Activated CD8-positive, alpha-beta T cell treated with anti-CD3 and anti-CD28 coated beads, Interleukin-2, amount 10 ng/mL, durations not matched to agents 7 days and 5 days (primary cell): ENCODE measurements around the gene DAAM1. TPM values are rescaled to one million over a fixed set of nuclear protein-coding genes. Genes with fewer than 3 reads are reported as not detected.
A peak's percentile ranks its signal among the peaks of the same experiment; 100 is the strongest.

Experiments used
- ATAC-seq: fragments of 150-1000 bp; cut with Tn5 transposase; one replicate; pipeline ENCODE4 v1.10.0; 2021; ENCODE audit warnings: moderate library complexity
- CTCF ChIA-PET: fragments of 350-600 bp; sonication (Branson Sonifier 250); formaldehyde crosslinking; loops from one replicate; lab custom pipeline; 2021; ENCODE audit warnings: antibody characterized with exemption; lab: Charles Lee
- POLR2A ChIA-PET: fragments of 350-600 bp; sonication (Branson Sonifier 250); formaldehyde crosslinking; loops from one replicate; lab custom pipeline; 2021; ENCODE audit warnings: antibody characterized with exemption; lab: Charles Lee
- DNase-seq: peaks from one replicate; pipeline ENCODE4 v3.0.0-alpha.2; 2020
- H3K27ac Mint-ChIP-seq: one replicate; pipeline ENCODE4 v1.8.0; 2021; ENCODE audit warnings: mild to moderate bottlenecking, mixed read lengths
- H3K27me3 Mint-ChIP-seq: one replicate; pipeline ENCODE4 v1.8.0; 2021; ENCODE audit warnings: low read depth, mixed read lengths
- H3K36me3 Mint-ChIP-seq: one replicate; pipeline ENCODE4 v1.8.0; 2021; ENCODE audit warnings: low read depth, mixed read lengths
- H3K4me1 Mint-ChIP-seq: one replicate; pipeline ENCODE4 v1.8.0; 2021; ENCODE audit warnings: low read depth, mixed read lengths
- H3K4me3 Mint-ChIP-seq: one replicate; pipeline ENCODE4 v1.8.0; 2021; ENCODE audit warnings: mild to moderate bottlenecking, mixed read lengths
- H3K9me3 Mint-ChIP-seq: one replicate; pipeline ENCODE4 v1.8.0; 2022; ENCODE audit warnings: mixed read lengths; ENCODE audit not compliant: insufficient read depth
- total RNA-seq, 2 experiments: library from RNA; stranded (reverse); gene quantifications; one replicate each; pipeline ENCODE4 v1.2.3, GENCODE V29; 2021

DAAM1 gene
- 10 to 100 TPM; 20.4 to 24.9 TPM for total RNA-seq

GRCh38 chr14:59188461-59189090 lies at the start of gene DAAM1:
Gene DAAM1 (plus strand): TSS chr14:59188667. CDS start chr14:59263478, 74,811 bp downstream.
- ATAC-seq (peak; percentile 95), DNase-seq (peak; percentile 98)
- CTCF ChIA-PET, result interaction anchor here (0.8 to 1.9 kb wide), 6 partner anchors 11 to 295 kb away, joined by 3 to 7 read pairs (median 4); partner anchors contain the start of genes JKAMP and L3HYPDH
- peak within 1 kb of the TSS; percentile 84 for H3K27ac Mint-ChIP-seq
- H3K27me3 Mint-ChIP-seq, result peaks cover 25% of the 10 kb centered on the region
- no peaks in the 10 kb centered on the region for H3K36me3 Mint-ChIP-seq
- peaks cover 27% of the 10 kb centered on the region for H3K4me1 Mint-ChIP-seq
- peak within 1 kb of the TSS; percentile 94 for H3K4me3 Mint-ChIP-seq
- H3K9me3 Mint-ChIP-seq, result no peaks in the 10 kb centered on the region
- POLR2A ChIA-PET, result interaction anchor here (1.0 to 2.7 kb wide), 4 partner anchors 11 to 761 kb away, joined by 4 to 7 read pairs (median 4); partner anchors contain the start of genes JKAMP, KIAA0586, L3HYPDH and TIMM9

- POLR2A ChIA-PET, result interaction anchor here (1.0 kb wide), 1 partner anchor 304 kb away, joined by 3 read pairs; no protein-coding TSS in a partner anchor
Observed at GRCh38 chr14:59139324-59139723, 49.1 kb upstream of the DAAM1 start.

GRCh38 chr14:59140106-59140843 lies 48.2 kb upstream of the DAAM1 start:
- H3K4me1 Mint-ChIP-seq, result no peaks in the 10 kb centered on the region
- no peaks in the 10 kb centered on the region for H3K9me3 Mint-ChIP-seq
- ATAC-seq, result no peak
- no peak overlapping the region for H3K27ac Mint-ChIP-seq
- POLR2A ChIA-PET, result interaction anchor here (1.0 kb wide), 1 partner anchor 303 kb away, joined by 3 read pairs; no protein-coding TSS in a partner anchor
- H3K36me3 Mint-ChIP-seq, result no peaks in the 10 kb centered on the region
- H3K4me3 Mint-ChIP-seq, result no peak overlapping the region
- H3K27me3 Mint-ChIP-seq, result peaks cover 11% of the 10 kb centered on the region
- CTCF ChIA-PET, result no interaction called here
- DNase-seq, result no peak

More at GRCh38 chr14:59139324-59139723, 49.1 kb upstream of the DAAM1 start:
- Mint-ChIP-seq H3K4me1 (no peaks in the 10 kb centered on the region), H3K36me3 (no peaks in the 10 kb centered on the region), H3K9me3 (no peaks in the 10 kb centered on the region), H3K4me3 (no peak overlapping the region), H3K27me3 (peaks cover 18% of the 10 kb centered on the region), H3K27ac (no peak overlapping the region)
- ATAC-seq, result no peak
- CTCF ChIA-PET, result no interaction called here
- DNase-seq, result no peak

GRCh38 chr14:59146484-59146883 lies 42.0 kb upstream of the DAAM1 start:
- POLR2A ChIA-PET, result no interaction called here
- Mint-ChIP-seq H3K9me3 (no peaks in the 10 kb centered on the region), H3K4me1 (no peaks in the 10 kb centered on the region)

GRCh38 chr14:59147007-59147406 lies 41.5 kb upstream of the DAAM1 start:
- no peaks in the 10 kb centered on the region for H3K36me3 Mint-ChIP-seq
- H3K4me1 Mint-ChIP-seq, result no peaks in the 10 kb centered on the region
- ChIA-PET CTCF (no interaction called here), POLR2A (no interaction called here)
- no peak for DNase-seq
- H3K27me3 Mint-ChIP-seq, result peaks cover 12% of the 10 kb centered on the region
- no peak for ATAC-seq
- H3K9me3 Mint-ChIP-seq, result no peaks in the 10 kb centered on the region
- no peak overlapping the region for H3K4me3 Mint-ChIP-seq
- H3K27ac Mint-ChIP-seq, result no peak overlapping the region

More at GRCh38 chr14:59146484-59146883, 42.0 kb upstream of the DAAM1 start:
- ATAC-seq (no peak), DNase-seq (no peak)
- CTCF ChIA-PET, result no interaction called here
- Mint-ChIP-seq H3K27me3 (peaks cover 15% of the 10 kb centered on the region), H3K4me3 (no peak overlapping the region), H3K36me3 (no peaks in the 10 kb centered on the region), H3K27ac (no peak overlapping the region)

GRCh38 chr14:59148334-59148900 lies 40.0 kb upstream of the DAAM1 start:
- Mint-ChIP-seq H3K27me3 (peaks cover 7% of the 10 kb centered on the region), H3K27ac (no peak overlapping the region), H3K9me3 (no peaks in the 10 kb centered on the region), H3K36me3 (no peaks in the 10 kb centered on the region), H3K4me3 (no peak overlapping the region), H3K4me1 (no peaks in the 10 kb centered on the region)
- no peak for ATAC-seq
- ChIA-PET POLR2A (no interaction called here), CTCF (no interaction called here)
- no peak for DNase-seq

GRCh38 chr14:59150990-59151389 lies 37.5 kb upstream of the DAAM1 start:
- Mint-ChIP-seq H3K4me3 (no peak overlapping the region), H3K9me3 (no peaks in the 10 kb centered on the region), H3K4me1 (peaks cover 4% of the 10 kb centered on the region), H3K27me3 (peaks cover 5% of the 10 kb centered on the region), H3K36me3 (no peaks in the 10 kb centered on the region), H3K27ac (no peak overlapping the region)
- DNase-seq (no peak), ATAC-seq (no peak)
- POLR2A ChIA-PET, result no interaction called here
- CTCF ChIA-PET, result interaction anchor here (1.6 kb wide), 1 partner anchor 33 kb away, joined by 3 read pairs; no protein-coding TSS in a partner anchor

- Mint-ChIP-seq H3K36me3 (no peaks in the 10 kb centered on the region), H3K9me3 (no peaks in the 10 kb centered on the region), H3K4me3 (no peak overlapping the region), H3K4me1 (peaks cover 4% of the 10 kb centered on the region), H3K27me3 (peaks cover 9% of the 10 kb centered on the region), H3K27ac (no peak overlapping the region)
- DNase-seq (no peak), ATAC-seq (no peak)
- ChIA-PET POLR2A (no interaction called here), CTCF (no interaction called here)
Observed at GRCh38 chr14:59154373-59154772, 34.1 kb upstream of the DAAM1 start.

GRCh38 chr14:59155886-59156285 lies 32.6 kb upstream of the DAAM1 start:
- Mint-ChIP-seq H3K27ac (no peak overlapping the region), H3K36me3 (no peaks in the 10 kb centered on the region), H3K9me3 (no peaks in the 10 kb centered on the region), H3K4me1 (peaks cover 4% of the 10 kb centered on the region), H3K27me3 (peaks cover 11% of the 10 kb centered on the region), H3K4me3 (no peak overlapping the region)
- CTCF ChIA-PET, result no interaction called here
- POLR2A ChIA-PET, result interaction anchor here (0.6 kb wide), 1 partner anchor 213 kb away, joined by 3 read pairs; no protein-coding TSS in a partner anchor
- DNase-seq, result no peak
- ATAC-seq, result no peak

- POLR2A ChIA-PET, result no interaction called here
- H3K27me3 Mint-ChIP-seq, result peaks cover 15% of the 10 kb centered on the region
- H3K27ac Mint-ChIP-seq, result no peak overlapping the region
- H3K9me3 Mint-ChIP-seq, result no peaks in the 10 kb centered on the region
- no peak for DNase-seq
- ATAC-seq, result no peak
- CTCF ChIA-PET, result no interaction called here
- no peaks in the 10 kb centered on the region for H3K36me3 Mint-ChIP-seq
- H3K4me1 Mint-ChIP-seq, result peaks cover 10% of the 10 kb centered on the region
- H3K4me3 Mint-ChIP-seq, result no peak overlapping the region
Observed at GRCh38 chr14:59159169-59159568, 29.3 kb upstream of the DAAM1 start.

GRCh38 chr14:59160506-59160905 lies 28.0 kb upstream of the DAAM1 start:
- DNase-seq (no peak), ATAC-seq (no peak)
- no peaks in the 10 kb centered on the region for H3K36me3 Mint-ChIP-seq
- peaks cover 15% of the 10 kb centered on the region for H3K27me3 Mint-ChIP-seq
- ChIA-PET POLR2A (no interaction called here), CTCF (no interaction called here)
- no peaks in the 10 kb centered on the region for H3K9me3 Mint-ChIP-seq
- H3K27ac Mint-ChIP-seq, result no peak overlapping the region
- H3K4me3 Mint-ChIP-seq, result no peak overlapping the region
- H3K4me1 Mint-ChIP-seq, result peaks cover 6% of the 10 kb centered on the region
